ENCODE data around the gene GABPA. TPM values are rescaled to one million over a fixed set of nuclear protein-coding genes. Genes with fewer than 3 reads are reported as not detected.

GABPA gene
- total RNA-seq, 2 experiments from 2014 or later = 21.9 to 33.2 TPM

- peak; percentile 11 for DNase-seq (ENCODE audit: low spot score)
- ChIA-PET POLR2A (interaction anchor here (0.6 to 1.7 kb wide), 3 partner anchors 10 to 18 kb away, joined by 3 to 7 read pairs (median 4); no protein-coding TSS in a partner anchor), CTCF (ENCODE audit: unreplicated experiment) (no interaction called here)
- Histone ChIP-seq H3K79me2 (ENCODE audit: insufficient read depth, low read depth, low read length) (peaks cover 40% of the 10 kb centered on the region), H2AFZ (ENCODE audit: low read length) (no peak overlapping the region), H3K27ac (ENCODE audit: low read depth, low read length, poor library complexity, severe bottlenecking) (no peak overlapping the region), H3K36me3 (ENCODE audit: insufficient read depth, low read length) (peaks cover 58% of the 10 kb centered on the region), H4K20me1 (ENCODE audit: insufficient read depth, low read length) (no peaks in the 10 kb centered on the region; the same call in 1 of the 2 replicates), H3K4me2 (ENCODE audit: low read length) (no peak overlapping the region), H3K4me1 (ENCODE audit: insufficient read depth, low read length, poor library complexity, severe bottlenecking) (peaks cover 27% of the 10 kb centered on the region), H3K4me3 (ENCODE audit: low read depth, low read length, poor library complexity, severe bottlenecking) (no peak overlapping the region), H3K9me2 (ENCODE audit: insufficient read depth, low read length) (no peaks in the 10 kb centered on the region), H3K9me3 (ENCODE audit: low read length) (no peaks in the 10 kb centered on the region)
- BruUV-seq (replicated peaks) = no TSS peak
- TF ChIP-seq CTCF (conservative IDR thresholded peaks at IDR 0.05; ENCODE audit: low read length) (no peak), EZH2phosphoT487 (IDR thresholded peaks at IDR 0.05; ENCODE audit: borderline replicate concordance, low read depth, low read length) (no peak)
- intact Hi-C loops (cut with micrococcal nuclease; ENCODE audit: unreplicated experiment) = no loop called here
Observed at GRCh38 chr21:25742900-25743299, 8.1 kb downstream of the GABPA start.

- intact Hi-C loops (cut with micrococcal nuclease; ENCODE audit: unreplicated experiment) = no loop called here
- H3K4me3 ChIP-seq (ENCODE audit: low read depth, low read length, poor library complexity, severe bottlenecking) = no peak overlapping the region
- no TSS peak for BruUV-seq (replicated peaks)
- H4K20me1 ChIP-seq (ENCODE audit: insufficient read depth, low read length) = no peaks in the 10 kb centered on the region
- ChIA-PET POLR2A (interaction anchor here (0.6 to 2.5 kb wide), 8 partner anchors 8 to 364 kb away, joined by 3 to 16 read pairs (median 5); partner anchors contain the start of genes ATP5PF and GABPA), CTCF (ENCODE audit: unreplicated experiment) (no interaction called here)
- H3K4me2 ChIP-seq (ENCODE audit: low read length) = no peak overlapping the region
- H2AFZ ChIP-seq (ENCODE audit: low read length) = no peak overlapping the region
- peaks cover 21% of the 10 kb centered on the region for H3K79me2 ChIP-seq (ENCODE audit: insufficient read depth, low read depth, low read length)
- H3K4me1 ChIP-seq (ENCODE audit: insufficient read depth, low read length, poor library complexity, severe bottlenecking) = peaks cover 7% of the 10 kb centered on the region
- no peaks in the 10 kb centered on the region for H3K9me3 ChIP-seq (ENCODE audit: low read length)
- TF ChIP-seq EZH2phosphoT487 (IDR thresholded peaks at IDR 0.05; ENCODE audit: borderline replicate concordance, low read depth, low read length) (no peak), CTCF (conservative IDR thresholded peaks at IDR 0.05; ENCODE audit: low read length) (no peak)
- no peaks in the 10 kb centered on the region for H3K9me2 ChIP-seq (ENCODE audit: insufficient read depth, low read length)
- H3K27ac ChIP-seq (ENCODE audit: low read depth, low read length, poor library complexity, severe bottlenecking) = no peak overlapping the region
- no peak for DNase-seq (ENCODE audit: low spot score)
- H3K36me3 ChIP-seq (ENCODE audit: insufficient read depth, low read length) = peaks cover 77% of the 10 kb centered on the region
Observed at GRCh38 chr21:25744854-25745253, 10.1 kb downstream of the GABPA start.

GRCh38 chr21:25750085-25750484 lies 15.3 kb downstream of the GABPA start:
- H3K9me3 ChIP-seq (ENCODE audit: low read length) = no peaks in the 10 kb centered on the region
- H2AFZ ChIP-seq (ENCODE audit: low read length) = no peak overlapping the region
- DNase-seq (ENCODE audit: low spot score) = no peak
- H3K36me3 ChIP-seq (ENCODE audit: insufficient read depth, low read length) = peaks cover 93% of the 10 kb centered on the region
- CTCF ChIA-PET (ENCODE audit: unreplicated experiment) = no interaction called here
- TF ChIP-seq CTCF (conservative IDR thresholded peaks at IDR 0.05; ENCODE audit: low read length) = no peak
- TF ChIP-seq EZH2phosphoT487 (IDR thresholded peaks at IDR 0.05; ENCODE audit: borderline replicate concordance, low read depth, low read length) = no peak
- H3K79me2 ChIP-seq (ENCODE audit: insufficient read depth, low read depth, low read length) = no peaks in the 10 kb centered on the region
- no TSS peak for BruUV-seq (replicated peaks)
- no peak overlapping the region for H3K4me2 ChIP-seq (ENCODE audit: low read length)
- H3K9me2 ChIP-seq (ENCODE audit: insufficient read depth, low read length) = no peaks in the 10 kb centered on the region
- no peak overlapping the region for H3K4me3 ChIP-seq (ENCODE audit: low read depth, low read length, poor library complexity, severe bottlenecking)
- H4K20me1 ChIP-seq (ENCODE audit: insufficient read depth, low read length) = no peaks in the 10 kb centered on the region
- no peaks in the 10 kb centered on the region for H3K4me1 ChIP-seq (ENCODE audit: insufficient read depth, low read length, poor library complexity, severe bottlenecking)
- POLR2A ChIA-PET = interaction anchor here (1.4 to 2.8 kb wide), 2 partner anchors 10 to 11 kb away, joined by 3 to 8 read pairs; no protein-coding TSS in a partner anchor
- H3K27ac ChIP-seq (ENCODE audit: low read depth, low read length, poor library complexity, severe bottlenecking) = no peak overlapping the region
- intact Hi-C loops (cut with micrococcal nuclease; ENCODE audit: unreplicated experiment) = no loop called here
